Epithelial cell of esophagus (primary cell): ENCODE data around the gene LGMN.
A peak's percentile ranks its signal among the peaks of the same experiment; 100 is the strongest.

Experiments used
- DNase-seq: peaks from one replicate; pipeline ENCODE4 v3.0.0; 2010; ENCODE audit warnings: low read depth
- H3K4me3 ChIP-seq: 2 replicates; pipeline ENCODE4 v1.5.1; 2011; ENCODE audit warnings: mild to moderate bottlenecking, low read length, control low read depth
- CTCF ChIP-seq: IDR thresholded peaks from 2 replicates; pipeline ENCODE4 v1.5.1; 2011; ENCODE audit warnings: low read depth, mild to moderate bottlenecking, low read length, control low read depth, inconsistent platforms; ENCODE audit not compliant: insufficient read depth; ENCODE audit errors: missing control alignments

Gene LGMN

GRCh38 chr14:92733007-92733406 lies 15.4 kb downstream of the LGMN start:
- no peak for DNase-seq
- no peak overlapping the region for H3K4me3 ChIP-seq
- no peak for TF ChIP-seq CTCF

- TF ChIP-seq CTCF: no peak
- no peak overlapping the region for H3K4me3 ChIP-seq
- no peak for DNase-seq
Measured at GRCh38 chr14:92731622-92732115, 16.8 kb downstream of the LGMN start.

GRCh38 chr14:92729634-92730358 lies 18.6 kb downstream of the LGMN start:
- no peak for TF ChIP-seq CTCF
- peak; percentile 67 for DNase-seq
- H3K4me3 ChIP-seq: no peak overlapping the region

GRCh38 chr14:92728759-92729364 lies 19.6 kb downstream of the LGMN start:
- no peak for TF ChIP-seq CTCF
- peak; percentile 97 for DNase-seq
- H3K4me3 ChIP-seq: no peak overlapping the region

- no peak for DNase-seq
- no peak for TF ChIP-seq CTCF
- no peak overlapping the region for H3K4me3 ChIP-seq
Measured at GRCh38 chr14:92726933-92727262, 21.5 kb downstream of the LGMN start.

GRCh38 chr14:92726135-92726932 lies 22.1 kb downstream of the LGMN start:
- DNase-seq: peak; percentile 95
- H3K4me3 ChIP-seq: no peak overlapping the region
- TF ChIP-seq CTCF: no peak
